ENCODE results near the gene MYO16.

MYO16 gene

GRCh38 chr13:109136873-109137272 is 507.5 kb downstream of the MYO16 start:
- DNase-seq = no peak

GRCh38 chr13:109139346-109139745 is 509.9 kb downstream of the MYO16 start:
- DNase-seq = no peak

GRCh38 chr13:109140054-109140453 is 510.6 kb downstream of the MYO16 start:
- DNase-seq = no peak

- DNase-seq = no peak
Measured at GRCh38 chr13:109140479-109141349, 511.3 kb downstream of the MYO16 start.

GRCh38 chr13:109141706-109142105 is 512.3 kb downstream of the MYO16 start:
- DNase-seq = no peak

- DNase-seq = no peak
Measured at GRCh38 chr13:109144693-109145437, 515.5 kb downstream of the MYO16 start.

GRCh38 chr13:109145631-109146030 is 516.2 kb downstream of the MYO16 start:
- DNase-seq = no peak

- no peak for DNase-seq
Measured at GRCh38 chr13:109146393-109146792, 517.0 kb downstream of the MYO16 start.

- DNase-seq = no peak
Measured at GRCh38 chr13:109146912-109147647, 517.7 kb downstream of the MYO16 start.

GRCh38 chr13:109148243-109148642 is 518.8 kb downstream of the MYO16 start:
- no peak for DNase-seq

- no peak for DNase-seq
Measured at GRCh38 chr13:109150696-109151095, 521.3 kb downstream of the MYO16 start.

GRCh38 chr13:109151255-109151654 is 521.8 kb downstream of the MYO16 start:
- DNase-seq = no peak

GRCh38 chr13:109151696-109152095 is 522.3 kb downstream of the MYO16 start:
- no peak for DNase-seq

GRCh38 chr13:109152311-109152820 is 523.0 kb downstream of the MYO16 start:
- no peak for DNase-seq

GRCh38 chr13:109152941-109153340 is 523.5 kb downstream of the MYO16 start:
- DNase-seq = no peak

GRCh38 chr13:109154146-109154545 is 524.7 kb downstream of the MYO16 start:
- no peak for DNase-seq

GRCh38 chr13:109154546-109154945 is 525.1 kb downstream of the MYO16 start:
- no peak for DNase-seq

GRCh38 chr13:109154966-109155761 is 525.8 kb downstream of the MYO16 start:
- no peak for DNase-seq

GRCh38 chr13:109156181-109156935 is 526.9 kb downstream of the MYO16 start:
- DNase-seq = no peak

- DNase-seq = no peak
Measured at GRCh38 chr13:109157275-109157674, 527.9 kb downstream of the MYO16 start.

GRCh38 chr13:109158383-109158782 is 529.0 kb downstream of the MYO16 start:
- DNase-seq = no peak

Measured in T-helper 9 cell (primary cell).